Right lobe of liver (tissue), 4 donors: ENCODE measurements around the gene LRRC70.

Experiments
- POLR2A ChIP-seq: fragments of 450-650 bp; IDR thresholded peaks from one replicate; pipeline ENCODE4 v1.6.1; 2017; ENCODE audit warnings: antibody characterized with exemption, mild to moderate bottlenecking
- TF ChIP-seq, protein P1 (sequence below), 4 donors: fragments of 200-600 bp in 3 of 4; fragments of 450-650 bp in 1 of 4; IDR thresholded peaks; one replicate each; pipeline versions ENCODE4 v1.5.1 to v1.8.0; 2016 to 2022; ENCODE audit warnings: antibody characterized with exemption in 4 of 4, mild to moderate bottlenecking in 2 of 4
- donor health status: DM: no; HTN: no; CAD: no.
- donor health status: DM: no; HTN: no; CAD: no.
- donor health status: DM: no; HTN: yes; CAD: no.

DNA sequence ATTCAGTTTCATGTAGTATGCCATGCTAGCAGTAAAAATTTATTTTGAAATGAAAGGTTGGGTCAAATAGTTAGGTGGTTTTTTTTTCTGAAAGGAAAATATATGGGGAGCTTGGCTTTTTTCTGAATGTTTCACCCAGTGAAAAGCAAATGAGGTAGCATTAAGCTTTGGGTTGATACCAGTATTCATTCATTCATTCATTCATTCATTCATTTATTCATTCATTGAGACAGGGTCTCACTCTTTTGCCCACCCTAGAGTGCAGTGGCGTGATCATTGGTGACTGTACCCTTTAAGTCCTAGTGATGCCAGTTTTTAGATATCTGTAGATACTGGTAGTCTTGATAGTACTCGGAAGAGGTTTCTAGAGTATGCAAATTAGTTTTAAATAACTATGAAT, 42.4 kb upstream of the LRRC70 start:
- TF ChIP-seq, protein P1, sequence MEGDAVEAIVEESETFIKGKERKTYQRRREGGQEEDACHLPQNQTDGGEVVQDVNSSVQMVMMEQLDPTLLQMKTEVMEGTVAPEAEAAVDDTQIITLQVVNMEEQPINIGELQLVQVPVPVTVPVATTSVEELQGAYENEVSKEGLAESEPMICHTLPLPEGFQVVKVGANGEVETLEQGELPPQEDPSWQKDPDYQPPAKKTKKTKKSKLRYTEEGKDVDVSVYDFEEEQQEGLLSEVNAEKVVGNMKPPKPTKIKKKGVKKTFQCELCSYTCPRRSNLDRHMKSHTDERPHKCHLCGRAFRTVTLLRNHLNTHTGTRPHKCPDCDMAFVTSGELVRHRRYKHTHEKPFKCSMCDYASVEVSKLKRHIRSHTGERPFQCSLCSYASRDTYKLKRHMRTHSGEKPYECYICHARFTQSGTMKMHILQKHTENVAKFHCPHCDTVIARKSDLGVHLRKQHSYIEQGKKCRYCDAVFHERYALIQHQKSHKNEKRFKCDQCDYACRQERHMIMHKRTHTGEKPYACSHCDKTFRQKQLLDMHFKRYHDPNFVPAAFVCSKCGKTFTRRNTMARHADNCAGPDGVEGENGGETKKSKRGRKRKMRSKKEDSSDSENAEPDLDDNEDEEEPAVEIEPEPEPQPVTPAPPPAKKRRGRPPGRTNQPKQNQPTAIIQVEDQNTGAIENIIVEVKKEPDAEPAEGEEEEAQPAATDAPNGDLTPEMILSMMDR (IDR thresholded peaks at IDR 0.05): no peak
- TF ChIP-seq POLR2A: no peak
